ENCODE results near the gene KCNH1. TPM values are rescaled to one million over a fixed set of nuclear protein-coding genes. Genes with fewer than 3 reads are reported as not detected.

Gene KCNH1
- polyA plus RNA-seq, 1 of the 3 experiments (the other 2 are of a cell fraction) = 0.08 TPM

DNA sequence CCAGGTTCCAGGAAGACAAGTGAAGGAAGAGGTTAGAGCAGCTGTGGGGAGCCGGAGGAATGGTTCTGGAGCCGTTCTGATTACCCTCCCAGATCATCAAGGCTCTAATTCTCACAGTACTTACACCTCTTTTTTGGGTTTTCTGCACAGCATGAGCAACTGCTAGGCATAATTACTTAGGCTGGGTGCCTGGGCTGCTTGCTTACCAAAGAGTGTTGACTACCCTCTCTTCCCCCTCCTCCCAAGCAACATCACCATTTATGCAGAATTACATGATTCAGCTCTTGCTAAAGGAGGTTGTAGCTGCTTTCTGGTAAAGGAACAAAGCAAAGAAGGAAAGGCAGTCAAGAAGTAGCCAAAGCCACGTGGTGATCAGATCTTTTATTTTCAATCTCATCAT, 397.2 kb downstream of the KCNH1 start:
- DNase-seq = no peak
- Histone ChIP-seq H3K27me3 (ENCODE audit: insufficient read depth) (no peaks in the 10 kb centered on the region), H3F3A (replicated peaks; ENCODE audit: insufficient read depth) (no peaks in the 10 kb centered on the region), H3K9me3 (no peaks in the 10 kb centered on the region), H3K4me1 (ENCODE audit: control insufficient read depth in 1 of 2, insufficient read depth in 2 of 2, low read depth in 1 of 2, low read length in 1 of 2) (peaks cover 0 to 2% of the 10 kb centered on the region in 2 experiments; a peak in 1 of 4 replicates), H3K4me2 (no peak overlapping the region), H3K4me3 (ENCODE audit: low read depth in 2 of 2, low read length in 1 of 2) (no peak overlapping the region), H3K36me3 (replicated peaks in 1 of 2; ENCODE audit: control insufficient read depth in 1 of 2, insufficient read depth in 2 of 2, low read length in 1 of 2) (no peaks in the 10 kb centered on the region), H2AFZ (ENCODE audit: low read depth) (no peak overlapping the region), H4K20me1 (ENCODE audit: insufficient read depth) (no peaks in the 10 kb centered on the region), H3K9me2 (no peaks in the 10 kb centered on the region), H3K27ac (ENCODE audit: low read depth in 2 of 2, low read length in 1 of 2) (no peak overlapping the region), H3K9ac (no peak overlapping the region), H3K79me2 (ENCODE audit: insufficient read depth) (no peaks in the 10 kb centered on the region)
- ChIA-PET POLR2A (no interaction called here), CTCF (no interaction called here)
- WGBS (ENCODE audit: low lambda C conversion rate) = 10% methylated on average over 3 of the region's 3 CpGs
- no peak for TF ChIP-seq FOXJ3 (CRISPR knock-in tag; IDR thresholded peaks at IDR 0.05)
- no peak for TF ChIP-seq FOXM1 (IDR thresholded peaks at IDR 0.05; ENCODE audit: low read depth)
- TF ChIP-seq GATA2 (CRISPR knock-in tag; IDR thresholded peaks at IDR 0.05) = no peak
- no peak for TF ChIP-seq EZH2phosphoT487 (IDR thresholded peaks at IDR 0.05; ENCODE audit: borderline replicate concordance, low read depth)
- no peak for TF ChIP-seq MXI1 (IDR thresholded peaks at IDR 0.05; ENCODE audit: low read depth, low read length)
- no peak for TF ChIP-seq TCF12 (IDR thresholded peaks at IDR 0.05)
- TF ChIP-seq, protein P1, sequence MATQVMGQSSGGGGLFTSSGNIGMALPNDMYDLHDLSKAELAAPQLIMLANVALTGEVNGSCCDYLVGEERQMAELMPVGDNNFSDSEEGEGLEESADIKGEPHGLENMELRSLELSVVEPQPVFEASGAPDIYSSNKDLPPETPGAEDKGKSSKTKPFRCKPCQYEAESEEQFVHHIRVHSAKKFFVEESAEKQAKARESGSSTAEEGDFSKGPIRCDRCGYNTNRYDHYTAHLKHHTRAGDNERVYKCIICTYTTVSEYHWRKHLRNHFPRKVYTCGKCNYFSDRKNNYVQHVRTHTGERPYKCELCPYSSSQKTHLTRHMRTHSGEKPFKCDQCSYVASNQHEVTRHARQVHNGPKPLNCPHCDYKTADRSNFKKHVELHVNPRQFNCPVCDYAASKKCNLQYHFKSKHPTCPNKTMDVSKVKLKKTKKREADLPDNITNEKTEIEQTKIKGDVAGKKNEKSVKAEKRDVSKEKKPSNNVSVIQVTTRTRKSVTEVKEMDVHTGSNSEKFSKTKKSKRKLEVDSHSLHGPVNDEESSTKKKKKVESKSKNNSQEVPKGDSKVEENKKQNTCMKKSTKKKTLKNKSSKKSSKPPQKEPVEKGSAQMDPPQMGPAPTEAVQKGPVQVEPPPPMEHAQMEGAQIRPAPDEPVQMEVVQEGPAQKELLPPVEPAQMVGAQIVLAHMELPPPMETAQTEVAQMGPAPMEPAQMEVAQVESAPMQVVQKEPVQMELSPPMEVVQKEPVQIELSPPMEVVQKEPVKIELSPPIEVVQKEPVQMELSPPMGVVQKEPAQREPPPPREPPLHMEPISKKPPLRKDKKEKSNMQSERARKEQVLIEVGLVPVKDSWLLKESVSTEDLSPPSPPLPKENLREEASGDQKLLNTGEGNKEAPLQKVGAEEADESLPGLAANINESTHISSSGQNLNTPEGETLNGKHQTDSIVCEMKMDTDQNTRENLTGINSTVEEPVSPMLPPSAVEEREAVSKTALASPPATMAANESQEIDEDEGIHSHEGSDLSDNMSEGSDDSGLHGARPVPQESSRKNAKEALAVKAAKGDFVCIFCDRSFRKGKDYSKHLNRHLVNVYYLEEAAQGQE (IDR thresholded peaks at IDR 0.05; ENCODE audit: low read depth, low read length) = no peak
- no peak for TF ChIP-seq CHD2 (IDR thresholded peaks at IDR 0.05; ENCODE audit: low read length, partially characterized antibody)
- TF ChIP-seq FOSL2 (IDR thresholded peaks at IDR 0.05; ENCODE audit: borderline replicate concordance, low read depth) = no peak
- no peak for TF ChIP-seq SMC3 (IDR thresholded peaks at IDR 0.05; ENCODE audit: low read depth, low read length)
- no peak for TF ChIP-seq MEF2A (IDR thresholded peaks at IDR 0.05; ENCODE audit: borderline replicate concordance, low read depth)
- TF ChIP-seq RCOR1 (IDR thresholded peaks at IDR 0.05; ENCODE audit: low read length) = no peak
- TF ChIP-seq TEAD4 (IDR thresholded peaks at IDR 0.05; ENCODE audit: borderline replicate concordance, insufficient read depth) = no peak
- TF ChIP-seq, protein P2, sequence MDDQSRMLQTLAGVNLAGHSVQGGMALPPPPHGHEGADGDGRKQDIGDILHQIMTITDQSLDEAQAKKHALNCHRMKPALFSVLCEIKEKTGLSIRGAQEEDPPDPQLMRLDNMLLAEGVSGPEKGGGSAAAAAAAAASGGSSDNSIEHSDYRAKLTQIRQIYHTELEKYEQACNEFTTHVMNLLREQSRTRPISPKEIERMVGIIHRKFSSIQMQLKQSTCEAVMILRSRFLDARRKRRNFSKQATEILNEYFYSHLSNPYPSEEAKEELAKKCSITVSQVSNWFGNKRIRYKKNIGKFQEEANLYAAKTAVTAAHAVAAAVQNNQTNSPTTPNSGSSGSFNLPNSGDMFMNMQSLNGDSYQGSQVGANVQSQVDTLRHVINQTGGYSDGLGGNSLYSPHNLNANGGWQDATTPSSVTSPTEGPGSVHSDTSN (IDR thresholded peaks at IDR 0.05) = no peak
- TF ChIP-seq, protein P3, sequence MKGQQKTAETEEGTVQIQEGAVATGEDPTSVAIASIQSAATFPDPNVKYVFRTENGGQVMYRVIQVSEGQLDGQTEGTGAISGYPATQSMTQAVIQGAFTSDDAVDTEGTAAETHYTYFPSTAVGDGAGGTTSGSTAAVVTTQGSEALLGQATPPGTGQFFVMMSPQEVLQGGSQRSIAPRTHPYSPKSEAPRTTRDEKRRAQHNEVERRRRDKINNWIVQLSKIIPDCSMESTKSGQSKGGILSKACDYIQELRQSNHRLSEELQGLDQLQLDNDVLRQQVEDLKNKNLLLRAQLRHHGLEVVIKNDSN (IDR thresholded peaks at IDR 0.05; ENCODE audit: borderline replicate concordance, low read depth) = no peak
